Adipose tissue (tissue), 3 donors: ENCODE results near the gene AGPAT1. TPM values are rescaled to one million over a fixed set of nuclear protein-coding genes. Genes with fewer than 3 reads are reported as not detected.

Experiments used
- H3K27ac ChIP-seq: one replicate; pipeline ENCODE4 v1.5.1; 2013; ENCODE audit warnings: low read depth, low read length
- WGBS, 3 donors: extraction: QIAGEN DNeasy Blood & Tissue Kit; methylation state at CpG; one replicate each; pipeline ENCODE4 v1.1.7; 2013; 5-methylcytosine and 5-hydroxymethylcytosine counted together
- polyA plus RNA-seq, 3 donors: library from polyadenylated mRNA; stranded (reverse); fragments of 200-250 nt; gene quantifications; one replicate each; pipeline ENCODE4 v1.2.3, GENCODE V29; 2013
- donor health status: healthy with polysubstance abuse.
- donor health status: Bipolar disorder and iron deficiency.
- donor health status: healthy.

The AGPAT1 gene
- polyA plus RNA-seq, 3 donors, result 19.9 to 56.3 (median 43.1) TPM

DNA sequence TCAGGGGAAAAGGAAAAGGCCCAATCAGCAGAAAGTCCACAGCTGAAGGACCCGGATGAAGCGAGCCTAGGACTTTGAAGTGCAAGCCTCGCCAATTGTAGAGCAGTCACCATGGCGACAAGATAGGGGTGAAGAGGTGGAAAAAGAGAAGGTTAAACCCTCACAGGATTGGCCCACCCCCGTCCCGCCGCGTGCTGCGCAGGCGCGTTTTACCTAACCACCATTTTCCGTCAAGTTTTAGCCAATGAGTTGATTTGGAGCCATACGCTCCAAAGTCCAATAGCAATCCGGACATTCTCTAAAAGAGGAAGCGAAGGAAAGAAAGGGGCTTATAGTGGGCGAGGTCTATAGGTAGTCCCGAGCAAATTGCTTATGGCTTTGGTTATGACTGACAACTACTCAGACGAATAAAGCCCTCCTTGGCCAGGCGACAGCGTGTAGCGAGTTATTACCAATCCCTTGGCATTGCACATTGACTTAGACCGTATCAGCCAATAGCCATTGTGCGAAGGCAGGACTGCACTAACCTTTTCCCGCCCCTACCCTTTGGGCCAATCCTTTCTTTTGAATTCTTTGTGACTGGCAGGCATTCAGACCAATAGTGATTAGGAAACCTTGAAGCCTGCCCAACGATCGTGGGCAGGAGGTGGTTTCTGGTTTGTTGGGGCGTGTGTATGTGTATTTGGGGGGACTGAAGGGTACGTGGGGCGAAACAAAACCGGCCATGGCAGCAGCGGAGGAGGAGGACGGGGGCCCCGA, 2.1 kb upstream of the AGPAT1 start, which contains the start of gene RNF5:
Gene RNF5 (plus strand): TSS at position 618 of the 759 bp plus-strand sequence. CDS start 107 bp downstream, at position 725.
- WGBS, 3 donors, result 0 to 1% (median 0%) methylated on average over 33 of the region's 33 CpGs

DNA sequence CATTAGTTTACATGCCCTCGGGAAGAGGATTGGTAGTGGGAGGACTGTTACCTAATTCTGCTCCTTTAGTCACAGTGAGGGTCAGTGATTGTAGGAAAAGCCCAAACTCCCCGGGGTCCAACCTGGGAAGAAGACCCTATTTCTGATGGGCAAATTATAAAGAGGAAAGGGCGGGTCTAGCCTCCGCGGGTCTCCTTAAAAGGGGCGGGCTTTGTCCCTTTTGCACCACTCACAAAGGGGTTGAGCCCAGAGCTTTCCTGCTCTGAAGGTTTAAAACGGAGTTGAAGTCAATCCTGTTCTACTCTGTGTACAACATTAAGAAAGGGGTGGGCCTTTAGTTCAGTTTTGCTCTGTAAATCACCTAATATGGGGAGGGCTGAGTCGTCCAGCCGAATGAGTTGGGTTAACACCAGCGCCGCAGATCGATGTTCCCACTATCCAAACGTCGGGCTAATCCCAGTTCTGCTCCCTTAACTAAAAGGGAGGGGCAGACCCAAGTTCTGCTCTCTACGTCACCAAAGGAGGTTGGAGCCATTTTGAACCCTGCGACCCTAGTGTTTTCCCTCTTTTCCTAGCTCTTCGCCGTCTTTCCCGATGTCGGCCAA, 1.4 kb upstream of the AGPAT1 start:
- 0 to 1% (median 0%) methylated on average over 19 to 20 of the region's 20 CpGs for WGBS, 3 donors
- peak overlapping the region; percentile 51 for H3K27ac ChIP-seq

More for the DNA sequence above, 2.1 kb upstream of the AGPAT1 start, which contains the start of gene RNF5:
- peak within 1 kb of the TSS; percentile 51 for H3K27ac ChIP-seq

DNA sequence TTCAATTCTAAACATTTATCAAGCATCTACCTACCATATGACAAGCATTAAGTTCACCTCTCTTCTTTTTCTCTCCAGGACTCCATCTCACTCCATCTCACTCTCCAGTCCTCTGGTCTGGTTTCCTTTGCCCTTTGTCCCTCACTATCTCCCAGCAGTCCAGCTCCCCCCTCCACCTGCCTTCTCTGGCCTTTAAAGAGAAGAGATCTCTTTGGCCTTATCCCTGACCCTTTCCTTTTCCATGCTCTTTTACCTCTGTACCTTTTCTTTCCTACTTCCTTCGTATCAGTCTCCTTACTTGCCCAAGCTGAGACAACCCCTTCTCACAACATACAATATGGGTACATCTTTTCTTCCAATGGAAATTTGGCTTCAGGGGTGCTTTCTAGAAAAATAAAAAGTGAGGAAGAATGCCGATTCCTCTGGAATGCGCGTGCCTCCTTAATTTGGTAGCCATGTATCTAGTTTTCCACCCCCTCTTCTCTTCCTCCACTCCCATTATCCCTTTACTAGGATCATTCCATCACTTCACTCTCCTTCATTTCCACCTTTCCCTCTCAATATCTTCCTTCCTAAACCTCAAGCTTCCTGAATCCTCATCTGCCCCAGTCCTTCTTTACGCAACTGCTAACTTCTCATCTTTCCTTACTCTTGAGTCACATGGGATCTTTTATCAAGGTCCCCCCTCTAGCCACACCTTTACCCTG, 745 bp upstream of the AGPAT1 start:
- peak overlapping the region; percentile 51 for H3K27ac ChIP-seq
- 16 to 28% (median 26%) methylated on average over 5 of the region's 5 CpGs for WGBS, 3 donors

DNA sequence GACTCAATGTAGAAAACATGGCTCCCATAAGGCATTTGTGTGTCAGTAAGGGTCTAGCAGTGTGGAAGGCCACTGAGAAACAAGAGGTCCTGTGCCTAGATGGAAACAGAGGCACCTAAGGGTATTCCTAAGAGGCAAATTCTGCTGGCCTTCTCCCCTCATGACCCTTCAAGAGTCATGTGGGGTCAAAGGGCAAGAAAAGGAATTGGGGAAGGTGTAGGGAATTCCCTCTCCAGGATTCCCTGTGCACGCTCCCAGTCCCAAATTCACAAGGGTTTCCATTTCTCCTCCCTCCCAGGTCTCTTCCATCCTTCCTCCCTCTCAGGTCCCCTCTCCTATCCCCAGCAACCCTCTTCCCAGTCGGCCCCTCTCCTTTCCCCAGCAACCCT, 568 bp downstream of the AGPAT1 start:
- H3K27ac ChIP-seq, result no peak overlapping the region
- WGBS, 3 donors, result 12 to 13% (median 13%) methylated on average over 2 of the region's 2 CpGs

DNA sequence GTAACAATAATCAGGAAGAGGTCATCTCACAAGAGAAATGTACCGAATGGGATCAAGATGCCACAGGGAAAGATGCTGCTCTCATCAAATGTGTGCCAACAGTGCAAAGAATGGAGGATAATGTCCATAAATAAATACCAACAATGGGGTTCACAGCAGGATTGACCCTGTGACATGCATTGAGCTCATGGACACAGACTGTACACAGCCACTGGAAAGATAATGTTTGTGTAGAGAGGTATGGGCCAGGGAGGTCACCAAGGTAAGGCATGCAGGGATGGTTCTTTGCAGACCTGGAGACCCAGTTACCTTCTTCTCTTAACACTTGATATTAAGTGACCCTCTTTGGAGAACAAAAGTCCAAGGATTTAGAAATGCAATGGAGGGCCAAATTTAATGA, 1.5 kb downstream of the AGPAT1 start:
- no peak overlapping the region for H3K27ac ChIP-seq
- 84 to 89% (median 88%) methylated on average over 1 of the region's 1 CpG for WGBS, 3 donors

DNA sequence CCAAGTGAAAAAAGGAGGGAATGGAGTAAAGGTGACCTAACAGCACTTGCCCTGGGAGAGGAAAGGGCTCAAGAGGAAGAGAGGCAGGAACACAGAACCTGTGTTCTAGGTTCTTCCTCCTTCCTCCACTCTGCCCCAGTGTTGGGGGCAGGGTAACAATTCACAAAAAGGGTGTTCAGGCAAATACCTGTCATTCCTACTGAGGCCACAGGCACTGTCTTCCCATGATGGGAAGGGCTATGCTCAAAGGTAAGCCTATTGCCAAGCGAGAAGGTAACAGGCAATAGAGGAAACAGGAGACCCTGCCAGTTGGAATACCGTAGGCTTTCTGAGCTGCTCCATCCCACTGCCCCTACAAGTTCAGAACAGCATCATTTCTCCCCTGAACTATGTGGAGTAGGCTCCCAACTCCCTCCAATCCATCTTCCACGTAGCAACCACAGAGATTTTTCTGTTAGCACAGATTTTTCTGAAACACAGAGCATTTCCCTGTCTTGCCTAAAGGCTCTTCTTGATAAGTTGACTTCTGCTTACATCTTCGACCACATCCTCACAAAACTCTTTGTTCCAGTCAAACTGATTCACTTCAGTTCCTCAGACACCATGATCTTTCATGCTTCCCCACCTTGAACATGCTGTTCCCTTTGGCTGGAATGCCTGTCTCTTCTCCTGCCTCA, 2.7 kb downstream of the AGPAT1 start:
- WGBS, 3 donors, result 68 to 71% (median 70%) methylated on average over 4 of the region's 4 CpGs
- H3K27ac ChIP-seq, result no peak overlapping the region

DNA sequence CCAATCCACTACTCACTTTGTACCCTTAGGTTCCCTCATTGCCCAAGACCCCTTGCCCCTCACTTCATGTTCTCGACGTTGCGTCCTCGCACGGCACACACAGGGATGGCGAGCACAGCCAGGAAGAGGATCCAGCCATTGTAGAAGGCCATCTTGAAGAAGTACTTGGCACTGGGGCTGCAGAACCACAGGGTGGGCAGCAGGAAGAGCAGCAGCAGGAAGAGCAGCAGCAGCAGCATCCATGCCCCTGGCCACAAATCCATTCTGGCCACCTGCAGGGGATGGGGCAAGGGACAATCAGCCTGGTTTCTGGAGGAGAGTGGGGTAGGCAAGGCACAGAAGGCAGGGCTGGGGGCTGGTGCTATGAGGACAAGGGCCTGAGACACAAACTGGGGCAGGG, 4.7 kb downstream of the AGPAT1 start:
- H3K27ac ChIP-seq, result no peak overlapping the region
- WGBS, 3 donors, result 91 to 96% (median 95%) methylated on average over 6 of the region's 6 CpGs

DNA sequence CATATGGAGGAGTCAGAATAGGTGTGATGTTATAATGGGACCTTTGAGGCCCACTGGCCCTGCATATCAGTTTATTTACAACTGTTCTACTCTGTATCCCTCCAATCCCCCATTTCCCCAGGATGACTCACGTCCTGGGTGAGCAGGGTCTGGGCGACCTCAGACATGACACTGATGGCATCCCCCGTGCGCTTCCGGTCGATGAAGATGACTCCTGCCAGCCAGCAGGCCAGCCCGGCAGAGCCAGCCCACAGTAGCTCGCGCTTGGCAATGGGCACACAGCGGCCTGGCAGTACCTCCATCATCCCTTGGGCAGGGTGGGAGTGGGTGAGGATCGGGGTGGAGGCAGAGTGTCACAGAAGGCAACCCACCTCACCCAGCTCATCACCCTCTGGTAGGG, 5.6 kb downstream of the AGPAT1 start:
- 90 to 98% (median 92%) methylated on average over 11 of the region's 11 CpGs for WGBS, 3 donors
- no peak overlapping the region for H3K27ac ChIP-seq

DNA sequence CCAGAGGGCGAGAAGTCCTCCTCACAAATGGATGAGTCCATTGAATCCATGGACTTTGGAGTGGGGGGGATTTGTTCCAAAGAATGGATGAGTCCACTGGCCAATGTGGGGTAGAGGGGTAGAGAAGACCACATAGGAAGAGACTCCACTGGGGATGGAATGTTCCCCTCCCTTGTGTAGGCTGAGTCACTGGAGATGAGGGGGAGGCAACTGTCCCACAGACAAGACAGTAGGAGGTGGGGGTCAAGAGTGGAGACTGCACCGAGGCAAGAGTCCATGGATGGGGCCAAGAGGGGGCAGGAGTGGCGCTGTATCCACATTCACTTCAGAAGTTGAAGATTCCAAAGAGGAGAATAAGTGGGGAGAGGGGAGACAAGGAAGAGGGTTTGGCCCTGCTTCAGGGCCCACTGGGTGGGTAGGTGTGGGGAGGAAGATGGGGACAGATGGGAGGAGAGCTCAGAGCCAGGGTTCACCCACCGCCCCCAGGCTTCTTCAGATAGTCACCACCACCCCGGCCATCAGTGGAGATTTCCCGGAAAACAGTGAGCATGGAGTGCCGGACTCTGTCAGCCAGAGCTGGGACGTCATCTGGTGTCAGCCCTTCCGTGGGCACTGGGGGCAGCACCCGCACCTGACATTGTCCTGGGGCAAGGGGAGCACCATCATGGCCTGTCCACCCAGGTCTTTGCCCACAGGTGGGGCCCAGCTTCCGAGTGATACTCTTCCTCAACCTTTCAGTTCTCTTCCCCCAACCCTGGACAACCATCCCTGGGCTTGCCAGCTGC, 6.9 kb downstream of the AGPAT1 start:
- no peak overlapping the region for H3K27ac ChIP-seq
- WGBS, 3 donors, result 81 to 84% (median 83%) methylated on average over 11 of the region's 11 CpGs

DNA sequence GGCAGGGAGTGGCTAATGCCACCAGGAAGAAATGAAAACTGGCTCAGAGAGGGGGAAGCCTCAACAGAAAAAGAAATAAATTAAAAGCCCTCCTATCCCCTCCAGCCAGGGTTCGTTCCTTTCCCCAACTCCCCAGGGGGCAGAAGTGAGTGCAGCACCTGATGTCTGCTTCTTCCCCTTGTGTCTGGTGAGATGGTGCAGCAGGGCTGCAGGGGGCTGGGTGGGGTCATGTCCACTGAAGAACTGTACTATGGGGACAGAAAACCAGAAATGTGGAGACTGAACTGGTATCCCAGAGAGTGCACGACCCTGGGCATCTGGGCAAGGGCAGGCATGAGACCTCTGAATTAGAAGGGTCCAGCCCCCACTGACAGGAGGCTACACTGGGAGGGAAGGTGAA, 7.5 kb downstream of the AGPAT1 start:
- H3K27ac ChIP-seq, result no peak overlapping the region

DNA sequence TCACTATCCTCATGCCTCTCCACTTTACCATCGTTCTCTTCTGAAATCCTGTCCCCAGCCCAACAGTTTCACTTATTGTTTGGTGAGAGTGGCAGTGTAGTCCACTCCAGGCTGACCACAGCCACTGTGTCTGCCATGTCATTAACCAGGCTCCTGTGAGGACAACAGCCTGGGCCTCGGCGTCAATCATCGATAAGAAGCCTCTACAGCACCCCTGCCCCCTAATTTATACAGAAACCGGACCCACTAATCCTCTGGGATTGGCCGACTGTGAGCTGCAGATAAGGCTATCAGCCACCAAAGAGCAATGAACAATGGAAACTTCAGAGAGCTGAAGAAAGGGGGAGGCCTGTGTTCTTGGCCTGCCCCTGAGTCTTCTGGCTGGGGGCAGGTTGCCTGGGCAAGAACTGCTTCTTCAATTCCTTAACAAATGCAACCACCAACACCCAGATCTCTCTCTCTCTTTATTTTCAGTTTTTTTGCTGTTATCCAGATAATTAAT, 8.1 kb downstream of the AGPAT1 start:
- H3K27ac ChIP-seq, result no peak overlapping the region
- WGBS, 3 donors, result 44 to 80% (median 76%) methylated on average over 6 of the region's 6 CpGs

More for the DNA sequence above, 7.5 kb downstream of the AGPAT1 start:
- WGBS, 3 donors, result 67 to 86% (median 78%) methylated on average over 2 of the region's 2 CpGs

DNA sequence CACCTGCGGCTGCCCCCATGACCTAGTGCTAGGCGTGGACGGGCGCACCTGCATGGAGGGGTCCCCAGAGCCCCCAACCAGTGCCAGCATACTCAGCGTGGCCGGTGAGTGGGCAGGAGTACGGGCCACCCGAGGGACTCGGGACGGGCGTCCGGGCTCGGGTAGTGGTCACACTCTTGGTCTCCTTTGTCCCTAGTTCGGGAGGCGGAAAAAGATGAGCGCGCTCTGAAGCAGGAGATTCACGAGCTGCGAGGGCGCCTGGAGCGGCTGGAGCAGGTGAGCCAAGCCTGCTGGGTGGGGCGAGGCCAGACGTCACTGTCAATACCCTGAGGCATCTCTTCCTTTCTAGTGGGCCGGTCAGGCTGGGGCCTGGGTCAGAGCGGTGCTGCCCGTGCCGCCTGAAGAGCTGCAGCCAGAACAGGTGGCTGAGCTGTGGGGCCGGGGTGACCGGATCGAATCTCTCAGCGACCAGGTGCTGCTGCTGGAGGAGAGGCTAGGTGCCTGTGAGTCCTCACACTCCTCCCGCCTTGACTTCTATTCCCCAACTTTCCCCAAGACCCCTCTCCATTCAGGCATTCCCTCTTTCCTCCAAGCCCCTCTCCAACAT, 8.6 kb downstream of the AGPAT1 start:
- no peak overlapping the region for H3K27ac ChIP-seq
- WGBS, 3 donors, result 86 to 87% (median 87%) methylated on average over 31 to 32 of the region's 32 CpGs

DNA sequence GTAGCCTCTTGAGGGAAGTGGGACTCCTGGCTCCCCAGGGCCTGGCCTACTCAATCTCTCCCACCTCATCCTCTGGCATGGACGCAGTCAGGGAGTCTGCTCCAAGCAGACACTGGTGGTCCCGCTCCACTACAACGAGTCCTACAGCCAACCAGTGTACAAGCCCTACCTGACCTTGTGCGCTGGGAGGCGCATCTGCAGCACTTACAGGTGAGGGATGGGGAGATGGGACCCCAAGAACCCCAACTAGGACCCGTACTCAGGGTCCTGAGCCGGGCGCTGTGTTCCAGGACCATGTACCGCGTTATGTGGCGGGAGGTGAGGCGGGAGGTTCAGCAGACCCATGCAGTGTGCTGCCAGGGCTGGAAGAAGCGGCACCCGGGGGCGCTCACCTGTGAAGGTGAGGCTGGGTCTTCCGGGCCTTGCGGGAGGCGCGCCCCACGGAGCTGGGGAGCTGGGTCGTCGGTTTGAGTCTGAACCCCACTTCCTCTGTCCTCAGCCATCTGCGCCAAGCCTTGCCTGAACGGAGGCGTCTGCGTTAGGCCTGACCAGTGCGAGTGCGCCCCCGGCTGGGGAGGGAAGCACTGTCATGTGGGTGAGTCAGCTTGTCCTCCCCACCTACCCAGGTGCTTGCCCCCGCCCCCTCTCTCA, 9.3 kb downstream of the AGPAT1 start:
- WGBS, 3 donors, result 86 to 90% (median 86%) methylated on average over 30 of the region's 30 CpGs
- no peak overlapping the region for H3K27ac ChIP-seq

DNA sequence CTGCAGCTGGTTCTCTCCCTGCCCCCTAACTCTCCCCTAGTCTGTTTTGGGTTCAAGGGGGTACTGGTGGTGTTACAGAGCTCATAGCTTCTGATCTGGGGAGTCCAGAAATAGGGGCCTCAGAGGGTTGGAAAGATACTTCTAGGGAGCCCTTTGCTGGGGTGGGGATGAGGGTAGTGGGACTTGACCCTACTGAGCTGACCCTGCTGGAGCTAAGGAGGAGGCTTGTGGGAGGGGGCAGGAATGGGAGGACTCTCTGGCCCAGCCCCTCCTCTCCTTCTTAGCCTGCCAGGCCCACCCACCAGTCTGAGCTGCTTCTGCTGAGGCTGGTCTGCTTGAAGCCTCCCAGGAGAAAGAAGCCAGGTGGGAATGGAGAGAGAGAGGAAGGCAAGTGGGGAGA, 11.6 kb downstream of the AGPAT1 start, which contains the start of gene EGFL8:
Gene EGFL8 (plus strand): TSS at position 301 of the 400 bp plus-strand sequence. CDS start 1,571 bp downstream, outside the sequence.
- H3K27ac ChIP-seq, result no peak within 1 kb of the TSS

DNA sequence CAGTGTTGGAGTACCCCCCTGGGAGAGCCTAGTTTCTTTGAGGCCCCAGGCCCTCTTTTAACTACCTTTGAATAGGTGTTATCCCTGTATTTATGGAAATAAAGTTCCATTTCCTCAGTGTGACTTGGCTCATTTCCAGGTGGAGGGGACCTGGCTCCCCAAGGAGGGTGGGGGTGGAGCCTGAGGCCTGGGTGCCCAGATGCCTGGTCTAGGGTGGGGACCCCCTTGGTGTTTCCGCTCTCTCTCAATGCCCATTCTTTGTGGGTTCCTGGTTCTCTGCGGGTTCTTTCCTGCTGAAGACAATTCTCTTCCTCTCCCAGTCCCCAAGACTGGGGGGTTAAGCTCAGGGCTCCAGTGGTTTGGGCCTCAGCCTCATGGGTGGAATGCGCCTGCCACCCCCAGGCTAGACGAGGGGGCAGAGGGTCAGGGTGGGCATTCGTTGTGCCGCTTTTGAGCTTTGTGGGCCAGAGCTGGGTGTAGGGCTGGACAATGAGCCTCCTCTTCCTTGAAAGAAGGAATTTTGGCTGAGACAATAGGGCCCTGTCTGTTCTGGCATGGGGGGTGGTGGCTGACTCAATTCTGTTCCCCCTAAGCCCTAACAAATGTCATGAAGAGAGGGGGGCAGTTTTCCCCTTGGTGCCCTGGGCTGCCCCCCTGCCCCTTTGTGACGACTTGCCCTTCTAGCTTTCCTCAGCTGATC, 12.2 kb downstream of the AGPAT1 start:
- 81 to 85% (median 81%) methylated on average over 7 of the region's 7 CpGs for WGBS, 3 donors
- H3K27ac ChIP-seq, result no peak overlapping the region

DNA sequence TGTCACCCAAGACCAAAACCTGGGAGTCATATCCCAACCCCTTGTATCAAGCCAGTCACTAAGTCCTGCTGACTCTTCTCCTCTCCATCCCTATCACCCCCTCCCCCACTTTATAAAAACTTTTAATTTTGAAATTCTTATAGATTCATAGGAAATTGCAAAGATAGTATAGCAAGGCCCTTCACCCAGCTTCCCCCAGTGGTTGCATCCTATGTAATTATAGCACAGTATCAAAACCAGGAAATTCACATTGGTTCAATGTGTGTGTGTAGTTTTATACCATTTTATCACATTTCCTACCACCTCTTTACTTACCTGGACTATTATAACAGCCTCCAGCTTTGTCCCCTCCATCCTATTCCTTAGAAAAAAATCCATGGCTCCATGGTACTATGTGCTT, 17.8 kb downstream of the AGPAT1 start:
- no peak overlapping the region for H3K27ac ChIP-seq
